Activated CD4-positive, alpha-beta memory T cell treated with anti-CD3 and anti-CD28 coated beads for 36 hours (primary cell): Measurements from ENCODE around the gene CACNB4. TPM values are rescaled to one million over a fixed set of nuclear protein-coding genes. Genes with fewer than 3 reads are reported as not detected.

ENCODE experiments used
- CTCF ChIA-PET: fragments of 350-600 bp; sonication (Branson Sonifier 250); formaldehyde crosslinking; loops from one replicate; lab custom pipeline; 2021; ENCODE audit warnings: antibody characterized with exemption, inconsistent platforms; lab: Charles Lee
- POLR2A ChIA-PET: fragments of 350-600 bp; sonication (Branson Sonifier 250); formaldehyde crosslinking; loops from one replicate; lab custom pipeline; 2021; ENCODE audit warnings: antibody characterized with exemption; lab: Charles Lee
- DNase-seq: peaks from one replicate; pipeline ENCODE4 v3.0.0-alpha.2; 2020
- H3K27ac Mint-ChIP-seq: one replicate; pipeline ENCODE4 v1.8.0; 2021; ENCODE audit warnings: mixed read lengths
- H3K27me3 Mint-ChIP-seq: one replicate; pipeline ENCODE4 v1.8.0; 2021; ENCODE audit warnings: mixed read lengths
- H3K36me3 Mint-ChIP-seq: one replicate; pipeline ENCODE4 v1.8.0; 2021; ENCODE audit warnings: mixed read lengths
- H3K4me1 Mint-ChIP-seq: one replicate; pipeline ENCODE4 v1.8.0; 2021; ENCODE audit warnings: low read depth, mixed read lengths
- H3K4me3 Mint-ChIP-seq: one replicate; pipeline ENCODE4 v1.8.0; 2021; ENCODE audit warnings: mild to moderate bottlenecking, mixed read lengths
- H3K9me3 Mint-ChIP-seq: one replicate; pipeline ENCODE4 v1.8.0; 2021; ENCODE audit warnings: mixed read lengths
- intact Hi-C: fragments of 100-400 bp; cut with micrococcal nuclease; formaldehyde crosslinking; loops from one replicate; pipeline ENCODE4 v1.15.1; 2023
- total RNA-seq, 2 experiments: library from RNA; stranded (reverse); gene quantifications; one replicate each; pipeline ENCODE4 v1.2.3, GENCODE V29; 2021

Gene CACNB4
- total RNA-seq, 2 experiments from 2014 or later: 0.19 to 0.48 TPM

DNA sequence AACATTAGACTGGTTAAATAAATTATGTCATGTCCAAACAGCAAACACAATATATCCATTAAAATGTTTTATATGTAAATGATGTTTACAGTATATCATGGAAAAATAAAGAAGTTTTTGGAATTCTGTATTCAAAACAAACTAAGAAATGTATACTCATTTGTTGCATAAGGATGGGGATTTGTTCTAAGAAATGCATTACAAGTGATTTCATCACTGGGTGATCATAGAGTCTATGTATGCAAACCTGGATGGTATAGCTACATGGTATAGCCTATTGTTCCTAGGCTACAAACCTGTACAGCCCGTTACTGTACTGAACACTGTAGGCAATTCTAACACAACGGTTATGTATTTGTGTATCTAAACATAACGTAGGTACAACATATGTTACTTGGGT, 305.7 kb downstream of the CACNB4 start:
- Mint-ChIP-seq H3K36me3 (peaks cover 26% of the 10 kb centered on the region), H3K4me1 (no peaks in the 10 kb centered on the region), H3K27me3 (no peaks in the 10 kb centered on the region), H3K4me3 (no peak overlapping the region), H3K9me3 (no peaks in the 10 kb centered on the region), H3K27ac (no peak overlapping the region)
- ChIA-PET POLR2A (no interaction called here), CTCF (no interaction called here)
- intact Hi-C loops: no loop called here
- DNase-seq: no peak

DNA sequence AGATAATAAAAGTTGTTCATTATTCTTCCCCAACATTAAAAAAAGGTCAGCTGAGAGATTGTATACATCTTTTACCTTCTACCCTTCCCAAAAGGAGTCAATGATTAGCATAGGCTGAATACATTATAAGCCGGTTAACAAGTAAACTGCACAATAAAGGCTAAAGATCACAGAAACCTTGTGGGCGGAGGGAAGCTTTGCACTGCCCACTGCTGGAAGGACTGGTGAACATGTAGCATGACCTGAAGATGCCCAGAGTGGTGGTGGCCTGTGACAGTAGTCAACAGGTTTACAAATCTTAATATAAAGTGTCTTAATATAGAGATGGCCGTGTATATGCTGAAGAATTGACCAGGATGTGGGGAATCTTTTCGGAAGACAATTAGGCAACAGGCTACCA, 306.3 kb downstream of the CACNB4 start:
- Mint-ChIP-seq H3K36me3 (peaks cover 28% of the 10 kb centered on the region), H3K27me3 (no peaks in the 10 kb centered on the region), H3K4me3 (no peak overlapping the region), H3K9me3 (no peaks in the 10 kb centered on the region), H3K27ac (no peak overlapping the region), H3K4me1 (no peaks in the 10 kb centered on the region)
- ChIA-PET CTCF (no interaction called here), POLR2A (no interaction called here)
- no peak for DNase-seq
- intact Hi-C loops: no loop called here

DNA sequence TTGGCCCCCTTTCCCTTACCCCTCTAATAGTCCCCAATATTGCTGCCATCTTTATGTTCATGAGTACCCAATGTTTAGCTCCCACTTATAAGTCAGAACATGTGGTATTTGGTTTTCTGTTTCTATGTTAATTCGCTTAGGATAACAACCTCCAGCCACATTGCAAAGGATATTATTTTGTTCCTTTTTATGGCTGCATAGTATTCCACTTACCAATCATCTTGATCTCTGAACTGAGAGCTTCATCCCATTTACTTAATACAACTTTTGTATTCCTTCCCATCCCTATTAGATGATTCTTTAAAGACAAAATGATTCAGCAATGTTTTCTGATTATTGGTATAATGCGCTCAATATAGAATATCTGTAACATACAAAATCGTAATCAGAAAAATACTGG, 307.3 kb downstream of the CACNB4 start:
- Mint-ChIP-seq H3K27ac (no peak overlapping the region), H3K36me3 (peaks cover 22% of the 10 kb centered on the region), H3K27me3 (no peaks in the 10 kb centered on the region), H3K4me1 (no peaks in the 10 kb centered on the region), H3K4me3 (no peak overlapping the region), H3K9me3 (no peaks in the 10 kb centered on the region)
- DNase-seq: no peak
- POLR2A ChIA-PET: no interaction called here
- CTCF ChIA-PET: interaction anchor here (0.6 to 1.4 kb wide), 2 partner anchors 15 to 1751 kb away, joined by 3 to 4 read pairs; no protein-coding TSS in a partner anchor
- intact Hi-C loops: no loop called here

DNA sequence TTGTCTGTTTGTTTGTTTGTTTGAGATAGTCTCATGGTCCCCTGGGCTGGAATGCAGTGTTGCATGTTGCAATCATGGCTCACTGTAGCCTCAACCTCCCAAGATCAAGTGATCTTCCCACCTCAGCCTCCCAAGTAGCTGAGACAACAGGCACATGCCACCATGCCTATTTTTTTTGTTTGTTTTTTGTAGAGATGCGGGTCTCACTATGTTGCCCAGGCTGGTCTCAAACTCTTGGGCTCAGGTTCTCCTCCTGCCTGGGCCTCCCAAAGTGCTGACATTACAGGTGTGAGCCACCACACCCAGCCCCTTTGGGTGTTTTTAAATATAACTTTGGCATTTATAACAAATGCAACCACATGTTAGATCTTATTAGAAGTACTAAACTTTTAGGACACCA, 308.2 kb downstream of the CACNB4 start:
- DNase-seq: no peak
- Mint-ChIP-seq H3K27me3 (no peaks in the 10 kb centered on the region), H3K36me3 (peaks cover 17% of the 10 kb centered on the region), H3K4me1 (no peaks in the 10 kb centered on the region), H3K9me3 (no peaks in the 10 kb centered on the region), H3K27ac (no peak overlapping the region), H3K4me3 (no peak overlapping the region)
- ChIA-PET POLR2A (no interaction called here), CTCF (interaction anchor here (1.4 kb wide), 1 partner anchor 16 kb away, joined by 4 read pairs; no protein-coding TSS in a partner anchor)
- intact Hi-C loops: no loop called here

DNA sequence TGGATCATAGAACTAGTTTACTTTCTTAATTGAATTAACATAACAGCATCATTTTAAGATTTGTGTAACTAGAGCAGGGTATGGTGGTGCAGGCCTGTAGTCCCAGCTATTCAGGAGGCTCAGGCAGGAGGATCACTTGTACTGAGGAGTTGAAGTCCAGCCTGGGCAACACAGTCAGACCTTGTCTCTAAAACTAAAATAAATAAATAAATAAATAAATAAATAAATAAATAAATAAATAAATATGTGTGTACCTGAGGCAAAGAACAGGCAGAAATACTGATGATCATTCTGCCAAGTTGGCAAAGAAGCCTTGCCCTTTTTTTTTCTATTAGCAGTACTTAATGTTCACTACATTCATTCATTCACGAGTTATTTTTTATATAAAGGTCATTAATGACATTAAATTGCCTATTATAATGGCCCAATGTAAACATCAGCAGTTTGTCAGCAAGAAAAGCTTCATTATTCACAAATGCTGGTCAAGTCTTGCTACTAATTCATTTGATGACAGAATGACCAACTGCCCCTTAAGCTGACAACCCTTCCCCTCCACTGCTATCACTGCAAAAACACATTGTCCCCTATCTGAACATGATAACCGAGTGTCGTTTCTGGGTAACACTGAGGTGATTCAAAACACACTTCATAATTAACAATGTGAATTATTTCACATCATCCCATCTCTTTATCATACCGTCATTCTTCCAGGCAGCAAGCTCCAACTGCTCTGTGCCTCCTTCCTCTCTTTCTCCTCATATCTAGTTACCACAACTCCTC, 309.6 kb downstream of the CACNB4 start:
- H3K27ac Mint-ChIP-seq: no peak overlapping the region
- ChIA-PET CTCF (interaction anchor here (0.6 kb wide), 1 partner anchor 15 kb away, joined by 4 read pairs; no protein-coding TSS in a partner anchor), POLR2A (no interaction called here)
- no peaks in the 10 kb centered on the region for H3K27me3 Mint-ChIP-seq
- H3K4me1 Mint-ChIP-seq: no peaks in the 10 kb centered on the region
- intact Hi-C loops: no loop called here
- no peak overlapping the region for H3K4me3 Mint-ChIP-seq
- no peak for DNase-seq
- peaks cover 29% of the 10 kb centered on the region for H3K36me3 Mint-ChIP-seq
- H3K9me3 Mint-ChIP-seq: no peaks in the 10 kb centered on the region

DNA sequence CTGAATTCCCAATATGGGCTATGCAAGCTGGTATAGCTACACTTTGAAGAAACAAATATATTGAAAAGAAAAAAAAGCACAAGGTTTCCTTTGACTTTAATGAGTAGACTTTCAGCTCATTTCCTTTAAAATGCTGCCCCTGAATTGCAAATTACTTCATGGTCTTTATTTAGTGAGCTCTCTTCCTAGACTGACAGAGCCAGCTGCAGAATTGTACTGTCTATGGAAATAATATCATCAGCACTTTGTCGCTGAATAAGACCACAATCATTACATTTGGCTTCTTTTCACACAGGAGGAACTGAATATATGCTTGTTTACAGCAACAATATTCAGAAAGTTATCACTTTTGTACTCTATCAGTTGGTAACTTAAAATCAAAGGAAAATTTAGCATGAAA, 312.4 kb downstream of the CACNB4 start:
- Mint-ChIP-seq H3K27ac (no peak overlapping the region), H3K36me3 (peaks cover 30% of the 10 kb centered on the region), H3K4me3 (no peak overlapping the region), H3K4me1 (no peaks in the 10 kb centered on the region), H3K27me3 (no peaks in the 10 kb centered on the region), H3K9me3 (no peaks in the 10 kb centered on the region)
- ChIA-PET POLR2A (no interaction called here), CTCF (interaction anchor here (0.6 kb wide), 1 partner anchor 95 kb away, joined by 4 read pairs; no protein-coding TSS in a partner anchor)
- intact Hi-C loops: no loop called here
- DNase-seq: no peak

DNA sequence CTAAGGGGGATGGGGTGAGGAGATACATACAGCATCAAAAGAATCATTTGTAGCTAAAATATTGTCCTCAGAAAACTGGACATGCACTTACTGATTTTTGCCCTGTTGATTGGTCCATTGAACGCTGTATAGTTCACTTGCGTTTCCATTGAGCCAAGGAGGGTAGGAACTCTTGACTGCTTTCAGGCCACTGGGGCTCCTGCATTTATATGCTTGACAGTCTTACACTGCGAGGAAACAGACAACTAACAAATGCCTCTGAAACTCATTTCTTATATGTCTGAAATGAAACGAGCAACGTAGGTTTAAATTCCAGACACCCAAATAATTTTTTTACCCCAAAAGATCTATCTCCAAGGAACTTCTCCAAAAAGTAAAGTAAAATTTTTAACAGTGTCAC, 312.8 kb downstream of the CACNB4 start:
- Mint-ChIP-seq H3K27ac (no peak overlapping the region), H3K4me3 (no peak overlapping the region), H3K27me3 (no peaks in the 10 kb centered on the region), H3K9me3 (no peaks in the 10 kb centered on the region), H3K36me3 (peaks cover 30% of the 10 kb centered on the region), H3K4me1 (no peaks in the 10 kb centered on the region)
- intact Hi-C loops: no loop called here
- no peak for DNase-seq
- CTCF ChIA-PET: interaction anchor here (0.6 kb wide), 1 partner anchor 363 kb away, joined by 3 read pairs; no protein-coding TSS in a partner anchor
- POLR2A ChIA-PET: no interaction called here

DNA sequence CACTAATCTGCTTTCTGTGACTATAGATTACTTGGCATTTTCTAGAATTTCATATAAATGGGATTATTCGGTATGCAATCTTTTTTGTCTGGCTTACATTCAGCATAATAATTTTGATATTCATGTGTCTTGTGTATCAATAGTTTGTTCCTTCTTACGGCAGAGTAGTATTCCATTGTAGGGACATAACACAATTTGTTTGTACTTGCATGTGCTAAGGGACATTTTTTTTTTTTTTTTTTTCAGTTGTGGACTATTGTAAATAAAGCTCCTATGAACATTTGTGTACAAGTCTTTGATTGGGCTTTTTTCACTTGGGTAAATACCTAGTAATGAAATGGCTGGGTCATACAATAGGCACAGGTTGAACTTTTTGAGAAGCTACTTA, 315.7 kb downstream of the CACNB4 start:
- no peaks in the 10 kb centered on the region for H3K4me1 Mint-ChIP-seq
- peaks cover 10% of the 10 kb centered on the region for H3K9me3 Mint-ChIP-seq
- no peak overlapping the region for H3K27ac Mint-ChIP-seq
- no peaks in the 10 kb centered on the region for H3K27me3 Mint-ChIP-seq
- peaks cover 49% of the 10 kb centered on the region for H3K36me3 Mint-ChIP-seq
- intact Hi-C loops: no loop called here
- ChIA-PET POLR2A (no interaction called here), CTCF (no interaction called here)
- no peak overlapping the region for H3K4me3 Mint-ChIP-seq
- DNase-seq: no peak

Other genes with a start within 250 kb of the CACNB4 start
- gene STAM2, start 76.7 kb upstream of the CACNB4 start, total RNA-seq: 10 to 100 TPM; 16.4 to 17.6 TPM
- 1 to 10 TPM; 2.2 TPM for gene FMNL2, start 236.1 kb upstream of the CACNB4 start, total RNA-seq